Measurements from ENCODE around the gene SUGP2. TPM values are rescaled to one million over a fixed set of nuclear protein-coding genes. Genes with fewer than 3 reads are reported as not detected.

Gene SUGP2
- total and polyA plus RNA-seq, 12 donors = 22.0 to 291 (median 53.2) TPM

- H3K4me1 ChIP-seq (replicated peaks in 1 of 2) = peaks cover 12 to 26% of the 10 kb centered on the region in 2 donors
Observed at GRCh38 chr19:19067276-19068072, 34.2 kb upstream of the SUGP2 start.

GRCh38 chr19:19064811-19065745 is 31.8 kb upstream of the SUGP2 start:
- 5 to 9% (median 8%) methylated on average over 7 to 25 of the region's 25 CpGs for WGBS, 4 donors
- H3K4me3 ChIP-seq = peak overlapping the region in 2 of 4 donors; percentile 18 to 86
- TF ChIP-seq POLR2A (IDR thresholded peaks at IDR 0.05) = no peak
- TF ChIP-seq CTCF (IDR thresholded peaks at IDR 0.05) = no peak
- DNase-seq = no peak
- peaks cover 12 to 32% of the 10 kb centered on the region in 2 donors for H3K4me1 ChIP-seq (replicated peaks in 1 of 2)
- H3K9me3 ChIP-seq (replicated peaks in 1 of 3) = no peaks in the 10 kb centered on the region
- H3K36me3 ChIP-seq (replicated peaks in 1 of 2) = no peaks in the 10 kb centered on the region
- intact Hi-C loops (cut with DNase I) = no loop called here
- H3K27ac ChIP-seq = peak overlapping the region in 2 of 5 donors; percentile 3 to 82
- H3K27me3 ChIP-seq = no peaks in the 10 kb centered on the region

More at GRCh38 chr19:19067276-19068072, 34.2 kb upstream of the SUGP2 start:
- TF ChIP-seq POLR2A (IDR thresholded peaks at IDR 0.05) (no peak), CTCF (IDR thresholded peaks at IDR 0.05) (no peak)
- Histone ChIP-seq H3K27me3 (no peaks in the 10 kb centered on the region), H3K36me3 (replicated peaks in 1 of 2) (no peaks in the 10 kb centered on the region), H3K4me3 (no peak overlapping the region), H3K27ac (no peak overlapping the region), H3K9me3 (replicated peaks in 1 of 3) (no peaks in the 10 kb centered on the region)
- 88 to 91% (median 90%) methylated on average over 11 of the region's 11 CpGs for WGBS, 4 donors
- no peak for DNase-seq
- intact Hi-C loops (cut with DNase I) = no loop called here

GRCh38 chr19:19064098-19064722 is 30.9 kb upstream of the SUGP2 start:
- Histone ChIP-seq H3K4me3 (peak overlapping the region in 3 of 4 donors; percentile 53 to 86 (median 62)), H3K27me3 (no peaks in the 10 kb centered on the region), H3K4me1 (replicated peaks in 1 of 2) (peaks cover 18 to 38% of the 10 kb centered on the region in 2 donors), H3K36me3 (replicated peaks in 1 of 2) (no peaks in the 10 kb centered on the region), H3K9me3 (replicated peaks in 1 of 3) (no peaks in the 10 kb centered on the region), H3K27ac (peak overlapping the region in 3 of 5 donors; percentile 40 to 82 (median 47))
- no peak for DNase-seq
- intact Hi-C loops (cut with DNase I) = no loop called here
- peak in 1 of 6 experiments; percentile 18 for TF ChIP-seq CTCF (IDR thresholded peaks at IDR 0.05)
- no peak for TF ChIP-seq POLR2A (IDR thresholded peaks at IDR 0.05)
- 1 to 3% (median 2%) methylated on average over 9 to 29 of the region's 29 CpGs for WGBS, 4 donors

Data from adrenal gland (tissue), 12 donors.